HepG2 (cell line): ENCODE results near the gene NSUN2. TPM values are rescaled to one million over a fixed set of nuclear protein-coding genes. Genes with fewer than 3 reads are reported as not detected.

Experiments
- ATF7-NPFF ChIP-seq: sonication (generic); formaldehyde crosslinking; IDR thresholded peaks from 2 replicates; pipeline ENCODE4 v1.8.1; 2023; ENCODE audit warnings: mild to moderate bottlenecking, low read depth, missing genetic modification reagents, moderate library complexity
- BORCS8-MEF2B ChIP-seq: sonication (generic); formaldehyde crosslinking; IDR thresholded peaks from 2 replicates; pipeline ENCODE4 v1.8.0; 2022; ENCODE audit warnings: mild to moderate bottlenecking, missing genetic modification reagents
- CHD2 ChIP-seq: IDR thresholded peaks from 2 replicates; pipeline ENCODE4 v1.6.1; 2011; ENCODE audit warnings: low read depth, low read length, improper control_type of control experiment
- DNMT1 ChIP-seq: sonication (generic); formaldehyde crosslinking; IDR thresholded peaks from 2 replicates; pipeline ENCODE4 v1.5.1; 2020; ENCODE audit warnings: mild to moderate bottlenecking, missing genetic modification reagents
- HMG20B ChIP-seq: conservative IDR thresholded peaks from 2 replicates; pipeline ENCODE4 v1.6.1; 2016; ENCODE audit warnings: missing genetic modification reagents, missing compliant biosample characterization
- MIER2 ChIP-seq: IDR thresholded peaks from 2 replicates; pipeline ENCODE4 v1.6.1; 2016; ENCODE audit warnings: missing biosample characterization, missing genetic modification reagents
- MXD4 ChIP-seq: IDR thresholded peaks from 2 replicates; pipeline ENCODE4 v1.6.1; 2016; ENCODE audit warnings: mild to moderate bottlenecking, missing biosample characterization, missing genetic modification reagents
- NAIF1 ChIP-seq: sonication (generic); formaldehyde crosslinking; IDR thresholded peaks from 2 replicates; pipeline ENCODE4 v1.5.0; 2020; ENCODE audit warnings: mild to moderate bottlenecking, missing genetic modification reagents, borderline replicate concordance
- NR2C2 ChIP-seq: sonication (generic); formaldehyde crosslinking; IDR thresholded peaks from 2 replicates; pipeline ENCODE4 v1.4.0; 2020; ENCODE audit warnings: missing genetic modification reagents, mild to moderate bottlenecking, moderate library complexity, borderline replicate concordance
- REL ChIP-seq: sonication (generic); formaldehyde crosslinking; conservative IDR thresholded peaks from 2 replicates; pipeline ENCODE4 v1.8.0; 2022; ENCODE audit warnings: mild to moderate bottlenecking, missing genetic modification reagents, moderate library complexity
- RNF2 ChIP-seq: fragments of 450-650 bp; conservative IDR thresholded peaks from 2 replicates; pipeline ENCODE4 v1.6.1; 2016; ENCODE audit warnings: low read depth
- SALL1 ChIP-seq: sonication (generic); formaldehyde crosslinking; IDR thresholded peaks from 2 replicates; pipeline ENCODE4 v1.8.0; 2022; ENCODE audit warnings: mild to moderate bottlenecking, missing genetic modification reagents
- SAP130 ChIP-seq: IDR thresholded peaks from 2 replicates; pipeline ENCODE4 v1.6.1; 2016; ENCODE audit warnings: low read depth
- SKI ChIP-seq: fragments of 450-650 bp; IDR thresholded peaks from one replicate; pipeline ENCODE4 v1.6.1; 2018; ENCODE audit warnings: mild to moderate bottlenecking; ENCODE audit not compliant: partially characterized antibody
- SUZ12 ChIP-seq: fragments of 150-350 bp; IDR thresholded peaks from 2 replicates; pipeline ENCODE4 v1.6.1; 2014; ENCODE audit warnings: low read depth, low read length
- ZBTB1 ChIP-seq: sonication (generic); formaldehyde crosslinking; IDR thresholded peaks from 2 replicates; pipeline ENCODE4 v1.4.0; 2020; ENCODE audit warnings: missing genetic modification reagents, borderline replicate concordance
- ZMYM4 ChIP-seq: sonication (generic); formaldehyde crosslinking; IDR thresholded peaks from 2 replicates; pipeline ENCODE4 v1.8.1; 2023; ENCODE audit warnings: mild to moderate bottlenecking, missing genetic modification reagents
- ZNF430 ChIP-seq: sonication (generic); formaldehyde crosslinking; IDR thresholded peaks from 2 replicates; pipeline ENCODE4 v1.9.0; 2021; ENCODE audit warnings: mild to moderate bottlenecking, missing genetic modification reagents
- polyA plus RNA-seq, 8 experiments: library from polyadenylated mRNA; depleted of rRNA in 3 of 8; stranded (reverse) in 7 of 8; unstranded in 1 of 8; fragments of >200 nt; fragmentation: Illumina TruSeq in 4 of 8; extraction: Trizol in 4 of 8; gene quantifications; 2 replicates each; pipeline versions ENCODE4 v1.2.1 to v1.2.3, GENCODE V29; 2011 to 2016; ENCODE audit warnings: low read depth in 4 of 8, missing spikeins in 1 of 8, mixed read lengths in 1 of 8; ENCODE audit not compliant: insufficient read depth in 1 of 8
- total RNA-seq, 5 experiments: library from RNA; depleted of rRNA; stranded (reverse); fragments of >200 nt; fragmentation: Illumina TruSeq; extraction: Trizol; gene quantifications; 2 replicates each; pipeline ENCODE4 v1.2.3, GENCODE V29; 2016; ENCODE audit warnings: low read depth in 1 of 5
- TF ChIP-seq, protein P1 (sequence below): sonication (generic); formaldehyde crosslinking; IDR thresholded peaks from 2 replicates; pipeline ENCODE4 v1.4.0; 2020; ENCODE audit warnings: missing genetic modification reagents
- TF ChIP-seq, protein P2 (sequence below): sonication (generic); formaldehyde crosslinking; IDR thresholded peaks from 2 replicates; pipeline ENCODE4 v1.4.0; 2020; ENCODE audit warnings: missing genetic modification reagents
- TF ChIP-seq, protein P3 (sequence below), 2 experiments: sonication (generic) in 1 of 2; formaldehyde crosslinking in 1 of 2; IDR thresholded peaks; 2 replicates each; pipeline versions ENCODE4 v1.6.1 to v1.9.0; 2014 to 2022; ENCODE audit warnings: antibody characterized with exemption in 1 of 2, borderline replicate concordance in 1 of 2, inconsistent platforms in 1 of 2, low read depth in 1 of 2, missing genetic modification reagents in 1 of 2

NSUN2 gene
- total and polyA plus RNA-seq, 2 of the 13 experiments (the other 11 are each of a cell fraction or from before 2014, with no cell fraction given) = 51.7 to 69.1 TPM

DNA sequence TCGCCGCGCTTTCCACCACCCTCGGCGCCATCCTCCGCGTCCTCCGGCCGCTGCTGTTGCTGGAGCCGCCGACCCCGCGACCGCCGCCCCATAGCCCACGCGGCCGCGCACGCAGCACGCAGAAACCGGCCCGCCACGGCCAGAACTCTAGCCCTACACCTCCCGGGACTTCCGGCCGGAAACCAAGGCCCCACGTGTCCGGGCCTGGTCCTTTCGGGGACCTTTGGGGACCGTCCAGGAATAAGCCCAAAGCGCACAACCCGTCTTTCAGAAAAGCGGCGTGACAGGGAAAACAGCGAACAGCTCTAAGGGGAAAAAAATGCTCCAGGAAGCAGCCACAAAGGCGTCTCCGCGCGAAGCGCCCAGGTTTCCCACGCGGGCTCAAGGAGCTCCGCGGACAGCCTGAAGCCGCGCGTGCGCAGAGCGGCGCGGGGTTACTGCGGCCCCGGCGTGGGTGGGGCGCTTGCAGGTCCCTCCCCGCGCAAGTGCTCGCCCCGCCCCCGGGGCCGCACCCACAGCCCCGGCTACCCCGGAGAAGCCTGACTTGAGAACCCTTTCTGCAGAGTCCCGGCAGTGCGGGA is at the start of gene NSUN2, which contains the start of gene SRD5A1 (continued):
- TF ChIP-seq, protein P1, sequence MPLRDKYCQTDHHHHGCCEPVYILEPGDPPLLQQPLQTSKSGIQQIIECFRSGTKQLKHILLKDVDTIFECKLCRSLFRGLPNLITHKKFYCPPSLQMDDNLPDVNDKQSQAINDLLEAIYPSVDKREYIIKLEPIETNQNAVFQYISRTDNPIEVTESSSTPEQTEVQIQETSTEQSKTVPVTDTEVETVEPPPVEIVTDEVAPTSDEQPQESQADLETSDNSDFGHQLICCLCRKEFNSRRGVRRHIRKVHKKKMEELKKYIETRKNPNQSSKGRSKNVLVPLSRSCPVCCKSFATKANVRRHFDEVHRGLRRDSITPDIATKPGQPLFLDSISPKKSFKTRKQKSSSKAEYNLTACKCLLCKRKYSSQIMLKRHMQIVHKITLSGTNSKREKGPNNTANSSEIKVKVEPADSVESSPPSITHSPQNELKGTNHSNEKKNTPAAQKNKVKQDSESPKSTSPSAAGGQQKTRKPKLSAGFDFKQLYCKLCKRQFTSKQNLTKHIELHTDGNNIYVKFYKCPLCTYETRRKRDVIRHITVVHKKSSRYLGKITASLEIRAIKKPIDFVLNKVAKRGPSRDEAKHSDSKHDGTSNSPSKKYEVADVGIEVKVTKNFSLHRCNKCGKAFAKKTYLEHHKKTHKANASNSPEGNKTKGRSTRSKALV (CRISPR knock-in tag) = no peak
- TF ChIP-seq DNMT1 (CRISPR knock-in tag) (peak; percentile 43; the same call in 1 of the 2 replicates), SALL1 (CRISPR knock-in tag) (peak; percentile 30; the same call in 1 of the 2 replicates), HMG20B (CRISPR knock-in tag) (no peak), NR2C2 (CRISPR knock-in tag) (peak; percentile 59; the same call in 1 of the 2 replicates), ZNF430 (CRISPR knock-in tag) (peak; percentile 54; the same call in 1 of the 2 replicates), NAIF1 (CRISPR knock-in tag) (0 out of 2 replicates have a peak, but pooled peaks have one; percentile 73), SUZ12 (no peak), SAP130 (CRISPR knock-in tag) (peak; percentile 87), MIER2 (CRISPR knock-in tag) (peak; percentile 42; the same call in 1 of the 2 replicates), MXD4 (CRISPR knock-in tag) (peak; percentile 86), REL (CRISPR knock-in tag) (peak; percentile 36; the same call in 1 of the 2 replicates), RNF2 (peak; percentile 61; the same call in 1 of the 2 replicates), SKI (peak; percentile 17), CHD2 (no peak), BORCS8-MEF2B (CRISPR knock-in tag) (peak; percentile 28; the same call in 1 of the 2 replicates), ZMYM4 (CRISPR knock-in tag) (0 out of 2 replicates have a peak, but pooled peaks have one; percentile 40), ATF7-NPFF (CRISPR knock-in tag) (no peak; the same call in 1 of the 2 replicates), ZBTB1 (CRISPR knock-in tag) (no peak)
- TF ChIP-seq, protein P2, sequence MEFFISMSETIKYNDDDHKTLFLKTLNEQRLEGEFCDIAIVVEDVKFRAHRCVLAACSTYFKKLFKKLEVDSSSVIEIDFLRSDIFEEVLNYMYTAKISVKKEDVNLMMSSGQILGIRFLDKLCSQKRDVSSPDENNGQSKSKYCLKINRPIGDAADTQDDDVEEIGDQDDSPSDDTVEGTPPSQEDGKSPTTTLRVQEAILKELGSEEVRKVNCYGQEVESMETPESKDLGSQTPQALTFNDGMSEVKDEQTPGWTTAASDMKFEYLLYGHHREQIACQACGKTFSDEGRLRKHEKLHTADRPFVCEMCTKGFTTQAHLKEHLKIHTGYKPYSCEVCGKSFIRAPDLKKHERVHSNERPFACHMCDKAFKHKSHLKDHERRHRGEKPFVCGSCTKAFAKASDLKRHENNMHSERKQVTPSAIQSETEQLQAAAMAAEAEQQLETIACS = 0 out of 2 replicates have a peak, but pooled peaks have one; percentile 13
- TF ChIP-seq, protein P3, sequence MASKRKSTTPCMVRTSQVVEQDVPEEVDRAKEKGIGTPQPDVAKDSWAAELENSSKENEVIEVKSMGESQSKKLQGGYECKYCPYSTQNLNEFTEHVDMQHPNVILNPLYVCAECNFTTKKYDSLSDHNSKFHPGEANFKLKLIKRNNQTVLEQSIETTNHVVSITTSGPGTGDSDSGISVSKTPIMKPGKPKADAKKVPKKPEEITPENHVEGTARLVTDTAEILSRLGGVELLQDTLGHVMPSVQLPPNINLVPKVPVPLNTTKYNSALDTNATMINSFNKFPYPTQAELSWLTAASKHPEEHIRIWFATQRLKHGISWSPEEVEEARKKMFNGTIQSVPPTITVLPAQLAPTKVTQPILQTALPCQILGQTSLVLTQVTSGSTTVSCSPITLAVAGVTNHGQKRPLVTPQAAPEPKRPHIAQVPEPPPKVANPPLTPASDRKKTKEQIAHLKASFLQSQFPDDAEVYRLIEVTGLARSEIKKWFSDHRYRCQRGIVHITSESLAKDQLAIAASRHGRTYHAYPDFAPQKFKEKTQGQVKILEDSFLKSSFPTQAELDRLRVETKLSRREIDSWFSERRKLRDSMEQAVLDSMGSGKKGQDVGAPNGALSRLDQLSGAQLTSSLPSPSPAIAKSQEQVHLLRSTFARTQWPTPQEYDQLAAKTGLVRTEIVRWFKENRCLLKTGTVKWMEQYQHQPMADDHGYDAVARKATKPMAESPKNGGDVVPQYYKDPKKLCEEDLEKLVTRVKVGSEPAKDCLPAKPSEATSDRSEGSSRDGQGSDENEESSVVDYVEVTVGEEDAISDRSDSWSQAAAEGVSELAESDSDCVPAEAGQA (IDR thresholded peaks at IDR 0.05; ENCODE audit: low read depth) = 0 out of 2 replicates have a peak, but pooled peaks have one; percentile 24
- TF ChIP-seq, protein P3 (CRISPR knock-in tag; IDR thresholded peaks at IDR 0.05; ENCODE audit: borderline replicate concordance) = no peak
